GM23248 (cell line): Measurements from ENCODE around the gene NTN5. TPM values are rescaled to one million over a fixed set of nuclear protein-coding genes. Genes with fewer than 3 reads are reported as not detected.
A peak's percentile ranks its signal among the peaks of the same experiment; 100 is the strongest.

ENCODE experiments used
- DNase-seq: peaks from one replicate; pipeline ENCODE4 v3.0.0-alpha.2; 2015
- H2AFZ ChIP-seq: fragments of 200-600 bp; sonication (generic); 2 replicates; pipeline ENCODE4 v1.6.1; 2016; ENCODE audit warnings: antibody characterized with exemption
- H3F3A ChIP-seq: fragments of 200-600 bp; sonication (generic); 2 replicates; pipeline ENCODE4 v1.6.1; 2016; ENCODE audit warnings: mild to moderate bottlenecking, antibody characterized with exemption, mixed run types; ENCODE audit not compliant: insufficient read depth
- H3K27ac ChIP-seq: fragments of 200-600 bp; sonication (generic); 2 replicates; pipeline ENCODE4 v1.5.1; 2016; ENCODE audit warnings: mild to moderate bottlenecking
- H3K27me3 ChIP-seq: fragments of 200-600 bp; sonication (generic); replicated peaks from 2 replicates; pipeline ENCODE4 v1.6.1; 2016; ENCODE audit warnings: mild to moderate bottlenecking; ENCODE audit not compliant: insufficient read depth
- H3K36me3 ChIP-seq: fragments of 200-600 bp; sonication (generic); 2 replicates; pipeline ENCODE4 v1.6.1; 2016; ENCODE audit warnings: low read depth, mild to moderate bottlenecking
- H3K4me1 ChIP-seq: fragments of 200-600 bp; sonication (generic); 2 replicates; pipeline ENCODE4 v1.6.1; 2016; ENCODE audit warnings: mild to moderate bottlenecking; ENCODE audit not compliant: insufficient read depth
- H3K4me2 ChIP-seq: fragments of 200-600 bp; sonication (generic); one replicate; pipeline ENCODE4 v1.6.1; 2016; ENCODE audit warnings: mild to moderate bottlenecking; ENCODE audit not compliant: unreplicated experiment
- H3K4me3 ChIP-seq: fragments of 200-600 bp; sonication (generic); 2 replicates; pipeline ENCODE4 v1.5.1; 2016; ENCODE audit warnings: mild to moderate bottlenecking
- H3K79me2 ChIP-seq: fragments of 200-600 bp; sonication (generic); 2 replicates; pipeline ENCODE4 v1.6.1; 2016; ENCODE audit warnings: mild to moderate bottlenecking; ENCODE audit not compliant: insufficient read depth
- H3K9ac ChIP-seq: fragments of 200-600 bp; sonication (generic); 2 replicates; pipeline ENCODE4 v1.6.1; 2016; ENCODE audit warnings: mild to moderate bottlenecking
- H3K9me2 ChIP-seq: fragments of 200-600 bp; sonication (generic); 2 replicates; pipeline ENCODE4 v1.6.1; 2016; ENCODE audit warnings: mixed run types, mild to moderate bottlenecking, moderate library complexity; ENCODE audit not compliant: insufficient read depth
- H3K9me3 ChIP-seq: fragments of 200-600 bp; sonication (generic); one replicate; pipeline ENCODE4 v1.6.1; 2017; ENCODE audit warnings: low read depth
- H4K20me1 ChIP-seq: fragments of 200-600 bp; sonication (generic); 2 replicates; pipeline ENCODE4 v1.6.0; 2016; ENCODE audit not compliant: insufficient read depth
- EZH2 ChIP-seq: fragments of 200-600 bp; sonication (generic); IDR thresholded peaks from 2 replicates; pipeline ENCODE4 v1.6.1; 2018; ENCODE audit warnings: antibody characterized with exemption, mild to moderate bottlenecking; ENCODE audit not compliant: insufficient read depth, poor library complexity, severe bottlenecking
- EZH2phosphoT487 ChIP-seq: fragments of 200-600 bp; sonication (generic); IDR thresholded peaks from 2 replicates; pipeline ENCODE4 v1.6.1; 2018; ENCODE audit warnings: antibody characterized with exemption, moderate library complexity, mild to moderate bottlenecking, low read depth; ENCODE audit not compliant: insufficient read depth
- whole genome bisulfite sequencing, 2 experiments: methylation state at CpG; one replicate each; pipeline ENCODE4 v1.1.6; 2015 to 2017; ENCODE audit warnings: low lambda C conversion rate in 2 of 2, low coverage in 1 of 2; ENCODE audit errors: missing lambda C conversion rate in 2 of 2; 5-methylcytosine and 5-hydroxymethylcytosine counted together
- in situ Hi-C: fragments of 300-500 bp; cut with MboI; formaldehyde crosslinking; loops from 2 replicates; pipeline ENCODE4 v1.15.0; 2020
- polyA plus RNA-seq: library from polyadenylated mRNA; unstranded; fragments of >200 nt; fragmentation: Nextera tagmentation; extraction: Ambion mirVana; gene quantifications from 2 replicates; pipeline ENCODE4 v1.2.1, GENCODE V29; 2016
- total RNA-seq: library from RNA; depleted of rRNA; stranded (reverse); fragments of >200 nt; shearing (Covaris generic); gene quantifications from 2 replicates; pipeline ENCODE4 v1.2.3, GENCODE V29; 2014

The NTN5 gene
- total and polyA plus RNA-seq, 2 experiments from 2014 or later = 0.32 TPM; not detected in 1

GRCh38 chr19:48715681-48716171 lies 42.9 kb upstream of the NTN5 start:
- H3F3A ChIP-seq = peaks cover 7% of the 10 kb centered on the region; the same call in 1 of the 2 replicates
- peak overlapping the region; percentile 38; the same call in 1 of the 2 replicates for H3K27ac ChIP-seq
- TF ChIP-seq EZH2 = no peak
- no peak for TF ChIP-seq EZH2phosphoT487
- H3K4me3 ChIP-seq = peak overlapping the region; percentile 77
- H3K9me2 ChIP-seq = no peaks in the 10 kb centered on the region
- peak overlapping the region; percentile 88 for H2AFZ ChIP-seq
- no peaks in the 10 kb centered on the region for H3K27me3 ChIP-seq
- peak; percentile 41 for DNase-seq
- H3K9ac ChIP-seq = peak overlapping the region; percentile 60
- H3K36me3 ChIP-seq = no peaks in the 10 kb centered on the region
- no peaks in the 10 kb centered on the region for H3K9me3 ChIP-seq
- 0 out of 2 replicates have a peak, but pooled peaks cover 8% of the 10 kb centered on the region for H3K79me2 ChIP-seq
- in situ Hi-C loops = no loop called here
- H4K20me1 ChIP-seq = no peaks in the 10 kb centered on the region
- peaks cover 24% of the 10 kb centered on the region for H3K4me1 ChIP-seq
- H3K4me2 ChIP-seq = peak overlapping the region; percentile 89
- WGBS, 2 experiments = 27 to 29% methylated on average over 18 to 19 of the region's 19 CpGs

DNA sequence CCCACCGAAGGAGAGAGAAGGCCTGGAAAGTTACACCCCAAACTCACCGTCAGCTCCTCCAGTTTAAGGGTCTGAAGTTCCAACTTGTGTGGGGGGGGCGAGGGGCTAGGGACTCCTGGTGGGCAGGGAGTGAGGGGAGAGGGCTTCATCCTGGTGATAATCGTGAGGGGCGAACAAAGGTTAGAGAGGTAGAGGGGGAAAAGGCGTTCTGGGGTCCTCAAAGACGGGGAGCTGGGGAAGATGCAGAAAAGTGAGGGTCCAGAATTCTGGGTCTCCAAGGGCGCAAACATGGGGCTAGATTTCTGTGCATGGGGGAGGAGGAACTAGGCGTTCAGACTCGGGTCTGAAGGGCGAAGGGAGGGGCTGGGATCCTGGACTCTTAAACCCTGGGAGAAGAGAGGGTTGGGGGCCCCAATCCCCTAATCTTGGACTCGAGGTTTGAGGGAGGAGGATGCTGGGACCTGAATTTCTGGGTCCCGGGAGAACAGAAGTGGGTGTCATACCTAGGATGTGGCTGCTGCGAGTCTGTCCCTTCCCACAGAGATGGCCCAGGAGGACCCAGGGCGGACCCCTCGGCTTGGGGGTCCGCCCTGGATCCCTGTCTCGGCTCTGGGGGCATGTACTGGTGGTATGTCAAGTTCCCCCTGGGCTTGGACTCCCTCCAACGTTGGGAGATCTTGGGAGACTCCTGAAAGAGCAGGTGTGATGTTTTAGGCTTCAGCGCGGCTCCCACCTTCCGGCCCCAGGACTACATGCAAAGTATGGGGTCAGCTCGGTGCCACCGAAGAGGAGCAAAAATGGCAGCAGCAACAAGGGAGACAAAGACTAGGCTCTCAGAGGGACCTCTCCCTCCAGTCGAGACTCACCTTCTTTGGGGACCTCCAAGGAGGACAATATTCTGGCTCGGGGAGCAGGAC lies 42.2 kb upstream of the NTN5 start:
- in situ Hi-C loops = no loop called here
- H3K4me2 ChIP-seq = peak overlapping the region; percentile 89
- no peaks in the 10 kb centered on the region for H3K9me3 ChIP-seq
- H3K9ac ChIP-seq = peak overlapping the region; percentile 83
- 59 to 62% methylated on average over 26 of the region's 26 CpGs for WGBS, 2 experiments
- H3K27me3 ChIP-seq = no peaks in the 10 kb centered on the region
- no peaks in the 10 kb centered on the region for H4K20me1 ChIP-seq
- no peak for DNase-seq
- H3K36me3 ChIP-seq = no peaks in the 10 kb centered on the region
- no peaks in the 10 kb centered on the region for H3K9me2 ChIP-seq
- peak overlapping the region; percentile 77 for H3K4me3 ChIP-seq
- H3K4me1 ChIP-seq = peaks cover 24% of the 10 kb centered on the region
- TF ChIP-seq EZH2phosphoT487 (no peak), EZH2 (no peak)
- peak overlapping the region; percentile 88 for H2AFZ ChIP-seq
- peak overlapping the region; percentile 60 for H3K27ac ChIP-seq
- H3F3A ChIP-seq = peaks cover 7% of the 10 kb centered on the region; the same call in 1 of the 2 replicates
- 0 out of 2 replicates have a peak, but pooled peaks cover 8% of the 10 kb centered on the region for H3K79me2 ChIP-seq

- H3K36me3 ChIP-seq = no peaks in the 10 kb centered on the region
- no peaks in the 10 kb centered on the region for H3K27me3 ChIP-seq
- H3K79me2 ChIP-seq = 0 out of 2 replicates have a peak, but pooled peaks cover 8% of the 10 kb centered on the region
- H3K4me1 ChIP-seq = peaks cover 24% of the 10 kb centered on the region
- TF ChIP-seq EZH2phosphoT487 (no peak), EZH2 (no peak)
- H3K4me3 ChIP-seq = peak overlapping the region; percentile 86
- in situ Hi-C loops = no loop called here
- 2 to 3% methylated on average over 56 to 67 of the region's 67 CpGs for WGBS, 2 experiments
- H3K9ac ChIP-seq = peak overlapping the region; percentile 83
- H2AFZ ChIP-seq = peak overlapping the region; percentile 94
- peak; percentile 100 for DNase-seq
- H3F3A ChIP-seq = peaks cover 7% of the 10 kb centered on the region; the same call in 1 of the 2 replicates
- H3K4me2 ChIP-seq = peak overlapping the region; percentile 89
- H3K27ac ChIP-seq = peak overlapping the region; percentile 60
- no peaks in the 10 kb centered on the region for H4K20me1 ChIP-seq
- no peaks in the 10 kb centered on the region for H3K9me2 ChIP-seq
- H3K9me3 ChIP-seq = no peaks in the 10 kb centered on the region
Measured at GRCh38 chr19:48713864-48714755, 41.3 kb upstream of the NTN5 start.
